ENCODE measurements around the gene CD44.

The CD44 gene

DNA sequence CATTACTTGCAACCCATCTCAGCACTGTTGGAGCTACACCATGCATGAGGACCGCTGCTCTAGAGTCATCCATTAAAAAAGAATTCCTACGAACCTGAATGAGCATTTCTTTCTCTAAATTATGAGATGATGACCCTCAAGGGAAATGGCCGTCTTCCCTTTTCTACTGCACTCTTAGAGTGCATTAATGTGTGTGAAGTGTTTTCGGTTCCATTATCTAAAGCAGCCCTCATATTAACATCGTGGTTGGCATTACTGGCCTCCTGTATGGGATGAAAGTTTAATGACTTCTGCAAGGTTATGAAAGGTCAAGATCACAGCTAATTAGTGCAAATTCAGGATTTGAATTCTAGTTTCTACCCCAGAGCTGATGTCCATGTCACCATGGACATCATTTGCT is 16.7 kb downstream of the CD44 start:
- TF ChIP-seq, protein P1, sequence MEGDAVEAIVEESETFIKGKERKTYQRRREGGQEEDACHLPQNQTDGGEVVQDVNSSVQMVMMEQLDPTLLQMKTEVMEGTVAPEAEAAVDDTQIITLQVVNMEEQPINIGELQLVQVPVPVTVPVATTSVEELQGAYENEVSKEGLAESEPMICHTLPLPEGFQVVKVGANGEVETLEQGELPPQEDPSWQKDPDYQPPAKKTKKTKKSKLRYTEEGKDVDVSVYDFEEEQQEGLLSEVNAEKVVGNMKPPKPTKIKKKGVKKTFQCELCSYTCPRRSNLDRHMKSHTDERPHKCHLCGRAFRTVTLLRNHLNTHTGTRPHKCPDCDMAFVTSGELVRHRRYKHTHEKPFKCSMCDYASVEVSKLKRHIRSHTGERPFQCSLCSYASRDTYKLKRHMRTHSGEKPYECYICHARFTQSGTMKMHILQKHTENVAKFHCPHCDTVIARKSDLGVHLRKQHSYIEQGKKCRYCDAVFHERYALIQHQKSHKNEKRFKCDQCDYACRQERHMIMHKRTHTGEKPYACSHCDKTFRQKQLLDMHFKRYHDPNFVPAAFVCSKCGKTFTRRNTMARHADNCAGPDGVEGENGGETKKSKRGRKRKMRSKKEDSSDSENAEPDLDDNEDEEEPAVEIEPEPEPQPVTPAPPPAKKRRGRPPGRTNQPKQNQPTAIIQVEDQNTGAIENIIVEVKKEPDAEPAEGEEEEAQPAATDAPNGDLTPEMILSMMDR (IDR thresholded peaks at IDR 0.05) = no peak

DNA sequence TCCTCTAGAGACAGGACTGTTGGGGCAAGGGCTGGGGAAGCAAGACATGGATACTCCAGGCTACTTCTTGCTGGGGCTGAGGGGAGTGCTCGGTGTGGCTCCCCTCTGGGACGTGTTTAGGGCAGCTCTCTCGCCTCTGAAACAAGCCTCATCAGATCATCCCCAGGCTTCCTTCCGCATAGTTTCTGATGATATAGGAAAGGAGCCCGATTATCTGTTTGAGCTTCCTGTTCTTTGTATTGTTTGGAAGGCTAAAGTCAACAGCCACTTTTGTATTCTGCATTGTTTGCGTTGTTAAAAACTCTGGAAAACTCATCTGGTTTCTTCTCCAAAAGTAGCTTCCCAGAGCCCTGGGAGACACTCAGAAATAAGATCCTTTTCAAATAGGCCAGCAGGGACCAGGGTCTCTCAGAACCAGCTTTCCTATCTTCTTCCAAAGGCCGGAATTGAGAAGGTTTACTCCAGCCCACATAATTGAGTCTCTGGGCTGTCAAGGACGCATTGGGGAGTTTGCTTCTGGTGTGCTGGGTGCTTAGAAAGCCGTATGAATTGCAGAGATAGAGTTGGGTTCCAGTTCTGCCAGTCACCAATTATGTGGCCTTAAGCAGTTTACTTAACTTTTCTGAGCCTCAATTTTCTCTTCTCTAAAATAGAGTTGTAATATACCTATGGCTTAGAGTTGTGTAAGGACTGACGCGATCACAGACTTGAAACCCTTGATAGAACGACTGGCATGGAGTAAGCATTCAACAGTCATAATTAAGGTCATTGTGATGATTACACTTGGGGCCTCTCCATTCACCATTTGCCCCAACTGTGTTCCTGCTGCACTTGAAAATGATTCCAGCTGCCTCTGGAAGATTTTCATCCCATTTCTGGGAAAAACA is 19.1 kb downstream of the CD44 start:
- TF ChIP-seq, protein P1 (IDR thresholded peaks at IDR 0.05) = no peak

DNA sequence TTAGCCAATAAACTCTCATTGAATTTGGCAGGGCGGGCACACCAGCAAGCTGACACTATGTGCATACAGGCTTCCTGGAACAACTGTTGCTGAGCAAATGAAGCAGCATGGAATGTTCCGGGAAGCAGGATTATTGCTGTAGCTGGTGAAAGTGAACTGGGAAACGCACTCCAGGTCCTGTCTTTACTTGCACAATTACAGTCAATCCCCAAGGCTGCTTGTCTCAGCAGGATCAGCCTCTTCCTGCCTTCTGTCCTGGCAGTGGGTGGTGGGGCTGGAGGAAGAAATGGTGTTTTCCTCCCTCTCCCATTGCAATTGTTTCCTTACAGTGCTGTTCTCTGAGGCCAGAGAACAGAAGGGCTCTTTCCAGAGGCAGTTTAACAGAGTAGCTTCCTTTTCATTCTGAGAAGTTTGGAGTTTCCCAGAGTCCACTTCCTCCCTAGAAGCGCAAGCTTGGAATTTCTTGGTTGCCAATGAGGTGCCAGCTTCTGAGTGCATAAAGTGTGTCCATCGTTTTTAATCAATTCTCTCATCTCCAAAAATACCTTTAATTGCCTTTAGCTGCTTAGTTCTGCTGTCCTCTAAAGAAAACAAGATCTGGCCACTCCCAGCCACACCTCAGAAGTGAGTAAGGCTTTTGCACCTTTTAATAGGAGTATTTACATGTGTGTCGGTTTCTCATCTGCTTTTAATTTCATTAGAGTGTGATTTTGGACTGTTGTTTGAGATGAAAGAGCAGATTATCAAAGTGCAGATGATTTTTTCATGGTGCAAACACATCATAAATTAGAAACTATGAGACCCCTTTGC is 19.9 kb downstream of the CD44 start:
- TF ChIP-seq, protein P1 (IDR thresholded peaks at IDR 0.05) = no peak

DNA sequence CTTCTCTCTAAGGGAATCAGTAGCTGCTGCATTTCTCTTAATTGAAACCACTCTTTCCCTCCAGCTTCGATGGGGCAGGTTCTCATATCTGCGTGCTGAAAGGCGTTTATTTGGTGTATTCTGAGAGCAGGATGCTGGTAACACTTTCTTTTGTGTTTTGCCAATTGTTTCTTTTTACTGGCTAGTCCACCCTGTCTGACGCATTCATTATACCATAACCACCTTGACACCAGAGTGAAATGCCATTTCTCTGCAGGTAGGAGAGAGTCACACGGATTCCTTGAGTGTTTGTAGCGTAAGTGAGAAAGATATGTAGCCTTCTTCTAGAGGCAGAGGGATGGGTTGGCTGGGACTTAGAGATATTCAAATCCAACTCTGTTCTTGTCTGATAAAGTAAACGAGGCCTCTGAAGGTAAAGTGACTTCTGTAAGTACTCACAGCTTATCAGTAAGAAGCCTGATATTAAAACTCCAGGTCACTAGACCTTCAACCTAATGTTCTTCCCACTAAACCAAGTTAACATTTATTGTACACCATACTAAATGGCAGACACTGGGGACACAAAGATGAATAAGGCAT is 21.4 kb downstream of the CD44 start:
- TF ChIP-seq, protein P1 (IDR thresholded peaks at IDR 0.05) = no peak

DNA sequence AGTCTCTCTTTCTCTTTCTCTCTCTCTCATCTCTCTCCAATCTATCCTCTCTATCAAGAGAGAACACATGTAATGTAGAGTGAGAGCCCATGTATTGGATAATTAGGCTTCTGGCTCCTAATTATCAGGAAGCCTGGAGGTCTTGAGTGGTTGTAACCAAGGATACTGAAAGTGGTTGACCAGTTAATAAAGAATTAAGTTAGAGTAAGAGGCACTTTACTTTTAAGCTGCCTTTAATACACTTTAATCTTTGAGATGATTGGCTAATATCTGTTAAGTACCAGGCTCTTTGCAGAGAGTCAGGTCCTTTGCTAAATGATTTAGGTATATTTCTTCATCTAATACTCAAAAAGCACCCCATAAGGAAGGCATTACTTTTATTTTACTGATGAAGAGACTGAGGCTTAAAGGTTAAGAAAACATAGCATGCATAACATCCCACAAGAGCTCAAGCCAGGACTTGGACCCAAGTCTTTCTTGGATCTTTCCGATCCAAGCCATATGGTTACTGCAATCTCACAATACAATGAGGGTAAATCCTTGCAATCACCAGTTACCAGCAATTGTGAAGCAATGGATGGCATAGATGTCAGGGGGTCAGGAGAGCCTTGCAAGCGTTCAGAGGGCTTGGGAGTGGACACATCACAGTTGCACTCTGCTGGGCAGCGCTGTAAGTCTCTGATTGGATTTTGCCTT is 22.1 kb downstream of the CD44 start:
- TF ChIP-seq, protein P1 (IDR thresholded peaks at IDR 0.05) = no peak

DNA sequence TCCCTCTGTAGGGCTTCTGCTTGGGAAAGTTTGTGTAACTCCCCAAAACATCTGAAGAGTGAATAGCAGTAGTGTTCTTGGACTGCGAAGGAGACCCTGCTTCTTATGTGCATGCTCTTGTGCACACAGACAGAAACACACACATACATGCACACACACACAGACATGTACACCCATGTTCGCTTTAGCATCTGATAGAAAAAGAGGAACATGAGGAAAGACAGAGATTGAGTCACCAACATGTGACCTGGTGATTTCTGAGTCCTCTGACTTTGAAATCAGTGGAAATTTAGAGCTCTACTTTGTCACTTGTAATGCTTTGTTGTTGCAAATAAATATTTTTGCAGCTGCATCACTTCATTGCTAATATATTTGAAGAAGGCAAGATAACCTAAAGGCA is 23.8 kb downstream of the CD44 start:
- TF ChIP-seq, protein P1 (IDR thresholded peaks at IDR 0.05) = no peak

DNA sequence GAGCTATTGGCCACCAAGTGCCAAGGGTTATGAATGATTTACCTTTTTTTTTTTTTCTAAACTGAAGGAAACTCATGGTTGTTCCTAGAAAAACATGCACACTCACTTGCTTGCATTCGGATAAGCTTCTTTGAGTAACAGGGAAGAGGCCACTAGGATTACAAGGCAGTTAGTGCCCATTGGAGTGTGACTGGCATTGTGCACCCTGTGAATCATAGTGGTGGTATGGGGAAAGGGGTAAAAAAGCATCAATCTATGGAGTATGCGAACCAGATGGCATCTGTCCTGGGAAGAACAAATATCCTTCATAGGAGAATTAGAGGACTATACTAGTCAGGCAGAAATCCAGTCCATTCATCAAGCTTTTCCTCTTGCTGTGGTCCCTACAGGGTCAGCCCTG is 24.2 kb downstream of the CD44 start:
- TF ChIP-seq, protein P1 (IDR thresholded peaks at IDR 0.05) = no peak
